GM19397 (cell line): ENCODE measurements around the gene CLMP.
"Not testable (repeated sequence)": the region's sequence is repeated elsewhere in the genome, so short reads cannot be mapped to it uniquely, and the experiment has no call there.

Source experiments
- ATAC-seq: cut with Tn5 transposase; IDR thresholded peaks from one replicate; pipeline ENCODE4 v1.9.1; 2021; ENCODE audit warnings: mild to moderate bottlenecking, moderate library complexity; ENCODE audit not compliant: unreplicated experiment

CLMP gene

DNA sequence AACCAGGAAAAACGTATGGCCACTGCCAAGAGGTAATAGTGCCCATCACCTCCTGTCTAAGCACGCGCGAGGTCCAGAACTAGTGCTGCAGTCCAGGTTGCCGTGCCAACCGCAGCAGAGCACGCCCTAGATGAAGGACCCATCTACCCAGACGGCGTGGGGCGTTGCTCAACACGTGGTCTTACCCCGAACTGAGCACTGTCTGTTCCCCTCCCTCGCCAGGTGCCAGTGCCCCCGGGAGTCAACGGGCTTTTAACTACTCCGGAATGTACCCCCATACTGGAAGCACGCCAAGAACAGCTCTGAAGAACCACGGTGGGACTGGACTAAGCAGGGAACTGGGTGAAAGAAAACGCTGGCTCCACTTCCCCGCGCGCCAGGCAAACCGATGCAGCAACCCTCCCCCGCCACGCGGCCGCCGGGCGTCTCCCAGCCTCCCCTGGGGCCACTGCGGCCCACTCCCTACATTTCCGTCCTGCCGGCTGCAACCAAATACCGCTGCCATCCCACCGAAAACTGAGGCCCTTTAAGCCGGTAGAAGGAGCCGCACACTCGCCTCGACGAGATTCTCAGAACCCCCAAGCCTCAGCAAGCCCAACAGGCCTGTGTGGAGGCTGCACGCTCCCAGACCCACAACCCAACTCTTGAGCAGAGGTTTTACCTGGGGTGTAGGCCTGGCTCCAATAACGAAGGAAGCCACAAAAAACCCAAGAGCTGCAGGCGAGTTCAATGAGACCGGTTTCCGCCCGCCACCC lies 133.5 kb downstream of the CLMP start, which contains the start of gene HSPA8:
TSS of gene HSPA8 (minus strand) at position 734 of the 755 bp plus-strand sequence. CDS start 812 bp downstream, outside the sequence.
- ATAC-seq = peak; percentile 8

DNA sequence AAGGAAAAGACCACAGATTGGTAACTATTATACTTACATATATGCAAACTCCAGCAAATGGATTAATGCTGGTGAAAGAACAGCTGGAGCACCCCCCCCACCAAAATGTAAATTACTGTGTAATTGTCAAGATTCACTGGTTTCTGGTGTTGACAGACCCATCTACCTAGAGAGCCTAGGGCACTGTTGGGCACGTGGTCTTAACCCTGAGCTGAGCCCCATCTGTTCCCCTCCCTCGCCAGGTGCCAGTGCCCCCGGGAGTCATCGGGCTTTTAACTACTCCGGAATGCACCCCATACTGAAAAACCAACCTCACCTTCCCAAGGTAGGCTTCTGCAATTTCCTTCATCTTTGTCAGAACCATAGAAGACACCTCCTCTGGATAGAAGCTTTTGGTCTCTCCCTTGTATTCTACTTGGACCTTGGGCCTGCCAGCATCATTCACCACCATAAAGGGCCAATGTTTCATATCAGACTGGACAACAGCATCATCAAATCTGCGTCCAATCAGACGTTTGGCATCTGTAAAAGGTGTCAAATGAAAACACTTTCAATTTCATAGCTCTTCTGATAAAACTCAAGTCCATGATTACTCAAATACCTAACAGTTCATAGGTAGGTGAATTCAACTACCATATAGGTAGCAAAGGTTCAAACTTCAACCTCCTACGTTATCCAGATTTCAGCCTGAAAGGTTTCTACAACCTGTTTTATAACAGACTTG lies 134.6 kb downstream of the CLMP start:
- no peak for ATAC-seq

- not testable (repeated sequence) for ATAC-seq
Measured at GRCh38 chr11:123059041-123059920, 135.8 kb downstream of the CLMP start.

- no peak for ATAC-seq
Measured at GRCh38 chr11:123057661-123058305, 137.3 kb downstream of the CLMP start.

GRCh38 chr11:123056835-123057491 lies 138.1 kb downstream of the CLMP start:
- no peak for ATAC-seq

- ATAC-seq = no peak
Measured at GRCh38 chr11:123055191-123055901, 139.7 kb downstream of the CLMP start.

DNA sequence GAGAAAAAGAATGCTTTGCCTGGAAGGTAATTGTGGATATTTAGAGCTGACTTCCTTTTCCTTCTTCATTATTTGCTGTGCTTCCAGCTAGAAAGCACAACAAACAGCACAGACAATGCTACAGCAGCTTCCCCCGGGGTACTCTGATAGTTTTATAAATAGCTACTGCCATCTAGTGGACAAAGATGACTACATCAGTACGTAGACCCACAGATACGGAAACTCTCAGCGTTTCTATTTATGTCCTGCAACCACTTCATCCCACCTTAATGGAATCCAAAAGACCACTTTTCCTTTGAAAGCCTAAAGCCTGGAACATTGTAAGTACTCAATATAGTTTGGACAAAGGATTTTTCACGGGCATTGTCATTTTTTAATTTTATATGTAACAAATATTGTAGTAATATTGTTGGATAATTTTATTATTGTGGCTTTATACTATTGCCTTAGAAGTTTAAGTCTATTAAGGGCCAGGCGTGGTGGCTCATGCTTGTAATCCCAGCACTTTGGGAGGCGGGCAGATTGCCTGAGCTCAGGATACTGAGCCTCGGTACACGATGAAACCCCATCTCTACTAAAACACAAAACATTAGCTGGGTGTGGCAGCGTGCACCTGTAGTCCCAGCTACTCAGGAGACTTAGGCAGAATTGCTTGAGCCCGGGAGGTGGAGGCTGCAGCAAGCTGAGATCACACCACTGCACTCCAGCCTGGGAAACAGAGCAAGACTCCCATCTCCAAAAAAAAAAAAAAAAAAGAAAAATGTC lies 140.6 kb downstream of the CLMP start:
- peak; percentile 64 for ATAC-seq

DNA sequence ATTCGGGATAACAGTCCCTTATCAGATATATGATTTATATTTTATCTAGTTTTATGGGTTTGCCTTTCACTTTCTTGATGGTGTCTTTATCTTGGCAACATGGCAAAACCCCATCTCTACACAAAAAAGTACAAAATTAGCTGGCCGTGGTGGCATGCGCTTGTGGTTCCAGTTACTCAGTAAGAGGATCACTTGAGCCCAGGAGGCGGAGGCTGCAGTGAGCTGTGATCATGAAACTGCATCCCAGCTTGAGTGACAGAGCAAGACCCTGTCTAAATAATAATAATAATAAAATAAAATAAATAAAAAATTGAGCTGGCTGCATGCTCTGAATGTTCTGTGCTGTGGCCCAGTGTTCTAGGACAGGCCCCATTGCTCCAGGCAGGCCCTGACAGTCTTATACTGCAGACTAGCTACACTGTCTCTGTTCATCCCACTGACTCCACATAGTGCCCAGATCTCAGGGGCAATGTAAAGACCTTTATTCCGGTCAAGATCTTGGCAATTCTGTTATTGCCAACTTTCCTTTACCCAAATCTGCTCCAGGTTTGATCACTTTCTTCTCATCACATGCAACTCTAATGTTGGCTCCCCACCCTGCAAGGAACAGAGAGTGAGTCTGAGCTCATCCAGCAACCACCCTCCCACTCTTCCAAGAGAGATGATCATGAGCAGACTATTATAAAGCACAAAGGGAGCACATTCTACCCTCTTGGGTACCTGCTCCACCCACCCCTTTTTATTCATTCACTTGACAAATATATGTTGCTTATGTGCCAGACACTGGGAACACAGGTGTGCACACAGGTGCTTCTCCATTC lies 141.9 kb downstream of the CLMP start:
- no peak for ATAC-seq

DNA sequence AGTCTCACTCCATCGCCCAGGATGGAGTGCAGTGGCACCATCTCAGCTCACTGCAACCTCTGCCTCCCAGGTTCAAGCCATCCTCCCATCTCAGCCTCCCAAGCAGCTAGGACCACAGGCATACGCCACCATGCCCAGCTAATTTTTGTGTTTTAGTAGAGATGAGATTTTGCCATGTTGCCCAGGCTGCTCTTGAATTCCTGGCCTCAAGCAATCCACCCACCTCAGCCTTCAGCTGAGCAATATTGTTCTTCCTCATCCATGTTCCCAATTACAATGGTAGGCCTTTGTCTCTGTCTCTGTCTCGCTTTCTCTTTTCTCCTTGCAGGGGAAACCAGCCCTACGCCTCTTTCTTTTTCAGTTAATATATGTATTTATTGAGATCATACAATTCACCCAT lies 143.4 kb downstream of the CLMP start:
- no peak for ATAC-seq

DNA sequence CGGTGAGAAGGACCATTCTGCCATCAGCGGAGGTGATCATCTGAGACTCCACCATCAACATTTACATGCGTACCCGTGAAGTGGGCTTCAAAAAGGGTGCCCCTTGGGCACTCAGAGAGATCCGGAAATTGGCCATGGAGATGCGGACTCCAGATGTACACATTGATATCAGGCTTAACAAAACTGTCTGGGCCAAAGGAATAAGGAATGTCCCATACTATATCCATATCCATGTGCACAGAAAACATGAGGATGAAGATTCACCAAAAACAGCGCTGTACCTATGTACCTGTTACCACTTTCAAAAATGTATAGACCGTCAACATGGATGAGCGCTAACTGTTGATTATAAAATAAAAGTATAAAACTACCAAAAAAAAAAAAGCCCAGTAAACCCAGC lies 143.9 kb downstream of the CLMP start:
- no peak for ATAC-seq

DNA sequence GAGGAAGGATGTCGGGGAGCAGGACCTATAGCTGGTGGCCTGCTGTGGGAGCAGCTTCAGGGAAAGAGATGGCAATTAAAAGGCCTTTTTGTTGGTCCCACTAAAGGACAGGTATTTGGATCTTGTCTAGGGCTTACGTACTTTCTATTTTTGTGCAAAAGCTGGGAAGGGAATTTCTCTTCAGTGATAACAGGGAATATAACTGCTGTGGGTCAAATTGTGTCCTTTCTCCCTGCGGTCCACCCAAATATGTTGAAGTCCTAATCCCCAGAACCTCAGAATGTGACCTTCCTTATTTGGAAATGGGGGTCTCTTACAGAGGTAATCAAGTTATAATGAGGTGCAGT lies 147.1 kb downstream of the CLMP start:
- ATAC-seq = no peak

- no peak for ATAC-seq
Measured at GRCh38 chr11:123047266-123047946, 147.6 kb downstream of the CLMP start.

DNA sequence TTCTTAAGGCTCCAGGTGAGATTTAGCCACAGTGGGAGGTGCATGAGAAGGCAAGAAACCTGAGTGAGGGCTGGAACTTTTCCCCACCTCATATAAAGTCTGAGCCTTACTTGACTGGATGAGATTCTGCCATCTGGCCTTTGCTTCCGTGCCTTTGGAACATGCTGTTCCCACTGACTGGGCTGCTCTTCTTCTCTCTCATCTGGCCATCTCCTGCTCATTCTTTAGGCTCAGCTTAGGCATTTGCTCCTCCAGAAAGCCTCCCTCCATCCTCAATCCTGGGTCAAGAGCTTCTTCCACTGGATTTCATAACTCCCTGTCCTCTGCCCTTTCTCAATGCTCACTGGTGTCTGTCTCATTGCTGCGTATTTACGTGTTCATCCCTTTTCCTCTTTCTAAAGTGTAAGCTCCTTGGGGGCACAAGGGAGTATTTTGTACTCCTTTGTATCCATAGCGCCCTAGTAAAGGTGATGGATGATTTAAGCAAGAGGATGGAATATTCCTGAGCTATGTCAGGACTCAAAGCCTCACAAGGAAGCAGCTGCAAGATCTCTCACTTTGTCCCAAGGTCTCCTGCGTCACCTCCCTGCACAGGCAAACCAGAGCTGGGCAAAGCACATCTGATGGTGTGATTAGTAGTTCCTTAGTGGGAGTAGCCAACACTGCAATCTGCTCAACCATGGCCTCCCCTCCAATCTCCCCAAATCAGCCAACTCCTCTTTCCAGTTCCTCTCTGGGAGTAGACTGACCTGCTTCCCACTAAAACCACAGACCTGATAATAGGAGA lies 148.4 kb downstream of the CLMP start:
- ATAC-seq = no peak

DNA sequence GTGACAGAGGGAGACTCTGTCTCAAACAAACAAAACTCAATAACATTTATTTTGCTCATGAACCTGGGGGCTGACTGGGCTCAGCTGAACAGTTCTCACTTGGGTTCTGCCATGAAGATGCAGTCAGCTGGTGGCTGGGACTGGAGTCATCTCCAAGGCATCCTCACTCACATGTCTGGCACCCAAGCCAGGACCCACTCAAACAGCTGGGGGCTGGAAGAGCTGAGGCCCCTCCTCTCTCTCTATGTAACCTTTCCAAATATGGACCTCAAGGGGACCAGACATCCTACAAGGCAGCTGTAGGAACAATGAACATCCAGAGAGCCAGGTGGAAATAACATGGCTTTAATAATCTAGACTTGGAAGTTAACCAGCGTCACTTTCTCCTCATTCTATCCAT lies 149.9 kb downstream of the CLMP start:
- no peak for ATAC-seq

- ATAC-seq = no peak
Measured at GRCh38 chr11:123041185-123041584, 153.9 kb downstream of the CLMP start.

DNA sequence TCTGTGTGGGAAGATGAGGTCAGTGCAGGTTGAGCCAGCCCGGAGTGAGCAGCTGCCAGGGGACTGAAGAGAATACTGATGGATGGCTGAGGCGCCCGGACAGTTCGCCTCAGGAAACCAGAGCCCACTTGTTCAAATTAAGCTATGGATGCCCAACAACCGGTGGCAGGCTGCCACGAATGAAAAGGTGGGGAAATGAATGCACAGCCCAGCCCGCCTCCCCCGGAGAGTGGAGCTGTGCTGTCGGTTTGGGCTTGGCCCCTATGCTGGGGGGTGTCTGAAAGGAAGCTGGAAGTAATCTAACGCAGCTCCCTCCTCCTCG lies 155.0 kb downstream of the CLMP start:
- ATAC-seq = no peak

- no peak for ATAC-seq
Measured at GRCh38 chr11:123035831-123036230, 159.2 kb downstream of the CLMP start.
